Parathyroid adenoma (tissue), 2 donors: Measurements from ENCODE around the gene RETREG3.
"Not testable (repeated sequence)": the region's sequence is repeated elsewhere in the genome, so short reads cannot be mapped to it uniquely, and the experiment has no call there.

ENCODE experiments used
- H2AFZ ChIP-seq: fragments of 300-600 bp; sonication (generic); one replicate; pipeline ENCODE4 v1.7.0; 2017; ENCODE audit warnings: antibody characterized with exemption, mild to moderate bottlenecking
- H3K27ac ChIP-seq: fragments of 300-600 bp; sonication (generic); one replicate; pipeline ENCODE4 v1.7.0; 2017
- H3K27me3 ChIP-seq: fragments of 300-600 bp; sonication (generic); one replicate; pipeline ENCODE4 v1.7.0; 2017; ENCODE audit warnings: low read length; ENCODE audit not compliant: control insufficient read depth, insufficient read depth
- H3K36me3 ChIP-seq: fragments of 300-600 bp; sonication (generic); one replicate; pipeline ENCODE4 v1.7.0; 2017; ENCODE audit warnings: low read length; ENCODE audit not compliant: control insufficient read depth, insufficient read depth
- H3K4me1 ChIP-seq: fragments of 300-600 bp; sonication (generic); one replicate; pipeline ENCODE4 v1.7.0; 2017; ENCODE audit warnings: control low read depth
- H3K4me2 ChIP-seq: fragments of 300-600 bp; sonication (generic); one replicate; pipeline ENCODE4 v1.7.0; 2017; ENCODE audit warnings: low read length
- H3K4me3 ChIP-seq: fragments of 300-600 bp; sonication (generic); one replicate; pipeline ENCODE4 v1.7.0; 2017; ENCODE audit warnings: low read depth, low read length
- H3K79me2 ChIP-seq: fragments of 300-600 bp; sonication (generic); one replicate; pipeline ENCODE4 v1.7.0; 2017; ENCODE audit warnings: control low read depth
- H3K9ac ChIP-seq: fragments of 300-600 bp; sonication (generic); one replicate; pipeline ENCODE4 v1.7.0; 2017; ENCODE audit warnings: mild to moderate bottlenecking
- H3K9me3 ChIP-seq: fragments of 300-600 bp; sonication (generic); one replicate; pipeline ENCODE4 v1.7.0; 2017; ENCODE audit warnings: low read length; ENCODE audit not compliant: control insufficient read depth
- TF ChIP-seq, protein P1 (sequence below): fragments of 300-600 bp; sonication (generic); IDR thresholded peaks from one replicate; pipeline ENCODE4 v1.7.0; 2017; ENCODE audit warnings: antibody characterized with exemption, mild to moderate bottlenecking
- donor health status: primary hyperparathyroidism.

Gene RETREG3

DNA sequence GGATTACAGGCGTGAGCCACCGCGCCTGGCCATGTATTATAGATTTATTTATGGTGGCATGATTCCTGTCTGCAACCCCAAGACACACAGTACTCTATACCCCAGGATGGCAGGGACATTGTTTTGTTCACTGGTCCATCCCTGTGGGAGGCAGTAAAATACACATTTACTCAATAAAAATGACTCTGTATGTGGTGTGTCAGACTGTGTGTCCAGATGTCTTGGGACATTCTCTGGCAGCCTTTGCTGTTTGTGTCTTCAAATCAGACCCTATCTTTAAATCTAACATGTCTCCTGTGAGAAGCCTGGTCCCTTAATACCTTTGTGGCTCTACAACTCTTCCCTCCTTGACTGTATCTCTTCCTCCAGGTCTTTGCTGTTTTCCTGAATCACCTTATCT, 48.9 kb downstream of the RETREG3 start:
- Histone ChIP-seq H2AFZ (no peak overlapping the region), H3K9me3 (no peaks in the 10 kb centered on the region), H3K27ac (no peak overlapping the region), H3K27me3 (no peaks in the 10 kb centered on the region), H3K36me3 (no peaks in the 10 kb centered on the region), H3K9ac (no peak overlapping the region), H3K4me1 (peaks cover 11% of the 10 kb centered on the region), H3K4me3 (no peak overlapping the region), H3K4me2 (no peak overlapping the region), H3K79me2 (peaks cover 25% of the 10 kb centered on the region)
- TF ChIP-seq, protein P1, sequence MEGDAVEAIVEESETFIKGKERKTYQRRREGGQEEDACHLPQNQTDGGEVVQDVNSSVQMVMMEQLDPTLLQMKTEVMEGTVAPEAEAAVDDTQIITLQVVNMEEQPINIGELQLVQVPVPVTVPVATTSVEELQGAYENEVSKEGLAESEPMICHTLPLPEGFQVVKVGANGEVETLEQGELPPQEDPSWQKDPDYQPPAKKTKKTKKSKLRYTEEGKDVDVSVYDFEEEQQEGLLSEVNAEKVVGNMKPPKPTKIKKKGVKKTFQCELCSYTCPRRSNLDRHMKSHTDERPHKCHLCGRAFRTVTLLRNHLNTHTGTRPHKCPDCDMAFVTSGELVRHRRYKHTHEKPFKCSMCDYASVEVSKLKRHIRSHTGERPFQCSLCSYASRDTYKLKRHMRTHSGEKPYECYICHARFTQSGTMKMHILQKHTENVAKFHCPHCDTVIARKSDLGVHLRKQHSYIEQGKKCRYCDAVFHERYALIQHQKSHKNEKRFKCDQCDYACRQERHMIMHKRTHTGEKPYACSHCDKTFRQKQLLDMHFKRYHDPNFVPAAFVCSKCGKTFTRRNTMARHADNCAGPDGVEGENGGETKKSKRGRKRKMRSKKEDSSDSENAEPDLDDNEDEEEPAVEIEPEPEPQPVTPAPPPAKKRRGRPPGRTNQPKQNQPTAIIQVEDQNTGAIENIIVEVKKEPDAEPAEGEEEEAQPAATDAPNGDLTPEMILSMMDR: no peak

DNA sequence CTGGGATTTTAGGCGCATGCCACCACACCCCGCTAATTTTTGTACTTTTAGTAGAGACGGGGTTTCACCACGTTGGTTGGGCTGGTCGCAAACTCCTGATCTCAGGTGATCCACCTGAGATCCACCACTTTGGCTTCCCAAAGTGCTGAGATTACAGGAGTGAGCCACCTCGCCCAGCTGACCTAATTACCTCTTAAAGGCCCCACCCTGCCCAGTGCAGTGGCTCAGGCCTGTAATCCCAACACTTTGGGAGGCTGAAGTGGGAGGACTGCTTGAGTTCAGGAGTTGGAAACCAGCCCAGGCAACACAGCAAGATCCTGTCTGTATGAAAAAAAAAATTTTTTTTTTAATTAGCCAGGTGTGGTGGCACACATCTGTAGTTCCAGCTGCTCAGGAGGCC, 50.1 kb downstream of the RETREG3 start:
- Histone ChIP-seq H3K79me2 (peaks cover 23% of the 10 kb centered on the region), H3K4me3 (no peak overlapping the region), H3K4me2 (no peak overlapping the region), H3K27ac (no peak overlapping the region), H3K9ac (no peak overlapping the region), H3K36me3 (no peaks in the 10 kb centered on the region), H3K27me3 (no peaks in the 10 kb centered on the region), H3K4me1 (peaks cover 11% of the 10 kb centered on the region), H2AFZ (no peak overlapping the region), H3K9me3 (no peaks in the 10 kb centered on the region)
- TF ChIP-seq, protein P1: no peak

DNA sequence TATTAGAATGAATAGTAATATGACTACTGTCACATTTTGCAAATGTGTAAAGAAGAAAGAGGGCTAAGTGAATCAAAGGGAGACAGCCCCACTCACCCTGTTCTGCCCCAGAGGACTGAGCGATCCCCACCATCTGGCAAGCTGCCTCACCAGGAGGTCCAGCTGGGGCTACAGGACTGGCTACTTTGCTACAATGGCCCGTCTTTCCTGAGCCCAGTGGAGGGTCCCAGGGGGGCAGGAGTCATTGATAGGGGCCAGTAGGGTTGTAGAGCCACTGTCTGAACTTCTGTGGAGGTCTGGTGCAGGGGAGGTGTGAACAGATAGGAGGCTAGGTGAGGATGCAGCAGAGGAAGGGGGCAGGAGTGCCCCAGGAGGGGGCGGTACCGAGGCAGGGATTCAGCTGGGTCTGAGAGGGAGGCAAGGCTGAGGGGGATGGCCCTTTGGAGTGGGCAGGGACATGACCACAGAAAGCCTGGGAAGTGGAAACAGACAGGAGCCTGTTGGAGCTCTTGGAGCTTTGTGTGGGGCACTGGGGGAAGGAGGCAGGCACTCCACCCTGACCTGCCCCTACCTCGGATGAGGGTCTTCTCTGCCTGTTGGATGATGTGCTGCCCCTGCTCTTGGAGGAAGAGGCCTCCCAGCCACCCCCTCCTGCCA, 53.1 kb downstream of the RETREG3 start:
- not testable (repeated sequence) for H3K79me2 ChIP-seq, H2AFZ ChIP-seq, H3K4me2 ChIP-seq, H3K27ac ChIP-seq, H3K9me3 ChIP-seq, H3K27me3 ChIP-seq, H3K4me3 ChIP-seq, H3K4me1 ChIP-seq, H3K9ac ChIP-seq, H3K36me3 ChIP-seq

DNA sequence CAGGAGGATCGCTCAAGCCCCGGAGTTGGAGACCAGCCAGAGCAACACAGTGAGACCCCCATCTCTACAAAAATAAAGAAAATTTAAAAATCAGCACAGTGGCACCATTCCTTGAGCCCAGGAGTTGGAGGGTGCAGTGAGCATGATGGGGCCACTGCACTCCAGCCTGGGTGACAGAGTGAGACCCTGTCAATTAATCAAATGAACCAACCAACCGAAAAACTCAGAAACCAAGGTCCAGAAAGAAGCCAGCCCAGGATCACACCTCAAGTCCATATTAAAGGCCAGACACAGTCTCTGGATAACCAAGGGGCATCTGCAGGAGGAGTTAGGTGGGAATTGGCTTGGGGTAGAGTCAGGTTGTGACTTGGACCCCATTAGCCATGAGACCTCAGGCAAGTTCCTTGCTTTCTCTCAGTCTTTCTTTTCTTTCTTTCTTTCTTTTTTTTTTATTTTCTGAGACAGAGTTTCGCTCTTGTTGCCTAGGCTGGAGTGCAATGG, 54.0 kb downstream of the RETREG3 start:
- peaks cover 4% of the 10 kb centered on the region for H3K4me1 ChIP-seq
- H3K9me3 ChIP-seq: no peaks in the 10 kb centered on the region

DNA sequence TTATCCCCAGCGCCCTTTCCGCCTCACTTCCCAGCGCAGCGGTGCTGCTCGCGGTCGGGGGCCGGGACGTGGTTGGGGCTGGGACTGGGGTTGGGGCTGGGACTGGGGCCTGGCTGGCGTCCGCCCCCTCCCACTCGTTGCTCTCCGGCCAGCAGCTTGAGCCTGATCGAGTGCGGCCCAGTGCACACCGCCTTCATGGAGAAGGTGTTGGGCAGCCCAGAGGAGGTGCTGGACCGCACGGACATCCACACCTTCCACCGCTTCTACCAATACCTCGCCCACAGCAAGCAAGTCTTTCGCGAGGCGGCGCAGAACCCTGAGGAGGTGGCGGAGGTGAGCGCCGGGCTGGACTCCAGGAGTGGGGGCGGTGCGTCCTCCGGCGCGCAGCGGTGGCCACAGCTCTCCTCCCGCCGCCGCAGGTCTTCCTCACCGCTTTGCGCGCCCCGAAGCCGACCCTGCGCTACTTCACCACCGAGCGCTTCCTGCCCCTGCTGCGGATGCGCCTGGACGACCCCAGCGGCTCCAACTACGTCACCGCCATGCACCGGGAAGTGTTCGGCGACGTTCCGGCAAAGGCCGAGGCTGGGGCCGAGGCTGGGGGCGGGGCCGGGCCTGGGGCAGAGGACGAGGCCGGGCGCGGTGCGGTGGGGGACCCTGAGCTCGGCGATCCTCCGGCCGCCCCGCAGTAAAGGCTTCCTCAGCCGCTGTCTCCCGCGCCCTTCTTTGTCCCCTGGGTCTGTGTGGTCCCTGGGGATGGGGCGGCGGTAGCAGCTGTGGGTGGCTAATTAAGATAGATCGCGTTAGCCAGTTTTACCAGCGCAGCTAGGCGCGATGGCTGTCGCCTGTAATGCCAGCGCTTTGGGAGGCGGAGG, 54.7 kb downstream of the RETREG3 start:
- Histone ChIP-seq H3K4me2 (peak overlapping the region; percentile 97), H3K9me3 (no peaks in the 10 kb centered on the region), H2AFZ (peak overlapping the region; percentile 96), H3K4me1 (peaks cover 4% of the 10 kb centered on the region), H3K4me3 (peak overlapping the region; percentile 96), H3K36me3 (no peaks in the 10 kb centered on the region), H3K79me2 (peaks cover 4% of the 10 kb centered on the region), H3K27ac (peak overlapping the region; percentile 89), H3K9ac (peak overlapping the region; percentile 77), H3K27me3 (no peaks in the 10 kb centered on the region)
- TF ChIP-seq, protein P1: peak; percentile 21

More for the DNA sequence above, 54.0 kb downstream of the RETREG3 start:
- Histone ChIP-seq H2AFZ (peak overlapping the region; percentile 96), H3K27me3 (no peaks in the 10 kb centered on the region), H3K4me3 (peak overlapping the region; percentile 96), H3K27ac (peak overlapping the region; percentile 89), H3K9ac (peak overlapping the region; percentile 77), H3K36me3 (no peaks in the 10 kb centered on the region), H3K79me2 (peaks cover 4% of the 10 kb centered on the region), H3K4me2 (peak overlapping the region; percentile 97)
- TF ChIP-seq, protein P1: no peak
